ENCODE results near the gene ABCD1. TPM values are rescaled to one million over a fixed set of nuclear protein-coding genes. Genes with fewer than 3 reads are reported as not detected.

ABCD1 gene
- total and polyA plus RNA-seq, 9 of the 15 experiments (the other 6 are each of a cell fraction or from before 2014, with no cell fraction given): 0.07 to 6.9 (median 2.2) TPM

DNA sequence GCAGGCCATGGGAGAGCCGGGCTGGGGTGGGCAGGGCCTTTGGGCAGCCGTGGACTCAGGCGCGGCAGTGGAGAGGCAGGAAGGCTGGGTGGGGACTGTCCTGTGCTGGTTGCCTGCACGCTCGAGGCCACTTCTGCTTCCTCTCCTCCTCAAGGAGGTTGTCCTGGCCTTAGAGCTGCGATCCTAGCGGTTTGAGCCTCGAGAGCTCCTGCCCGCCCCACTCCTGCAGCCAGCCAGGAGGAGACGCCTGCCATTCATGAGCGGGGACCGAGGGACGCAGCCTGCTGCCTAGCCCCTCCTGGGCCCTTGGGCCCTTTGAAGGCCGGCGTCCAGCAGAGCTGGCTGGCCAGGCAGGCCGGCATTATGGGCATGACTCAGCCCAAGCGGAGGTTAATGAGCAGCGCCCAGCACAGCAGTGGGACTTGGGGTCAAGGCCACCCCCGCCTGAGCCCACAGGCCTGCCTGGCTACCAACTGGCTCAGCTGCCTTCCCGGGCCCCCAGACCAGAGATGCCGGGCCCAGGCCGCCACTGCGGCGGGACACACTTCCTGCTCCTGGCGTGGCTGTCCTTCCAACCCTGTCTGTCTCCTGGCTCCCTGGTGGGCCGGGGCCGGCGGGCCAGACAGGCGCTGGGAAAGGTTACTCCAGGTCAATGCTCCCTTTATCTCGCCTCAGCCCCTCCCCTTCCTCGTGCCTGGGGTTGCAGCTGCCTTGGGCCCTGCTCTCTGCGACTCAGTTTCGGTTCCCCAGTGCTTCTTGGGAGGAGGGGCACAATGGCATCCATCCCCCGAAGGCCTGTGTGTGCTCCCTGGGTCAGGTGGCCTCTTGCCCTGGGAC lies 1.8 kb downstream of the ABCD1 start (continued):
- TF ChIP-seq, protein P1, sequence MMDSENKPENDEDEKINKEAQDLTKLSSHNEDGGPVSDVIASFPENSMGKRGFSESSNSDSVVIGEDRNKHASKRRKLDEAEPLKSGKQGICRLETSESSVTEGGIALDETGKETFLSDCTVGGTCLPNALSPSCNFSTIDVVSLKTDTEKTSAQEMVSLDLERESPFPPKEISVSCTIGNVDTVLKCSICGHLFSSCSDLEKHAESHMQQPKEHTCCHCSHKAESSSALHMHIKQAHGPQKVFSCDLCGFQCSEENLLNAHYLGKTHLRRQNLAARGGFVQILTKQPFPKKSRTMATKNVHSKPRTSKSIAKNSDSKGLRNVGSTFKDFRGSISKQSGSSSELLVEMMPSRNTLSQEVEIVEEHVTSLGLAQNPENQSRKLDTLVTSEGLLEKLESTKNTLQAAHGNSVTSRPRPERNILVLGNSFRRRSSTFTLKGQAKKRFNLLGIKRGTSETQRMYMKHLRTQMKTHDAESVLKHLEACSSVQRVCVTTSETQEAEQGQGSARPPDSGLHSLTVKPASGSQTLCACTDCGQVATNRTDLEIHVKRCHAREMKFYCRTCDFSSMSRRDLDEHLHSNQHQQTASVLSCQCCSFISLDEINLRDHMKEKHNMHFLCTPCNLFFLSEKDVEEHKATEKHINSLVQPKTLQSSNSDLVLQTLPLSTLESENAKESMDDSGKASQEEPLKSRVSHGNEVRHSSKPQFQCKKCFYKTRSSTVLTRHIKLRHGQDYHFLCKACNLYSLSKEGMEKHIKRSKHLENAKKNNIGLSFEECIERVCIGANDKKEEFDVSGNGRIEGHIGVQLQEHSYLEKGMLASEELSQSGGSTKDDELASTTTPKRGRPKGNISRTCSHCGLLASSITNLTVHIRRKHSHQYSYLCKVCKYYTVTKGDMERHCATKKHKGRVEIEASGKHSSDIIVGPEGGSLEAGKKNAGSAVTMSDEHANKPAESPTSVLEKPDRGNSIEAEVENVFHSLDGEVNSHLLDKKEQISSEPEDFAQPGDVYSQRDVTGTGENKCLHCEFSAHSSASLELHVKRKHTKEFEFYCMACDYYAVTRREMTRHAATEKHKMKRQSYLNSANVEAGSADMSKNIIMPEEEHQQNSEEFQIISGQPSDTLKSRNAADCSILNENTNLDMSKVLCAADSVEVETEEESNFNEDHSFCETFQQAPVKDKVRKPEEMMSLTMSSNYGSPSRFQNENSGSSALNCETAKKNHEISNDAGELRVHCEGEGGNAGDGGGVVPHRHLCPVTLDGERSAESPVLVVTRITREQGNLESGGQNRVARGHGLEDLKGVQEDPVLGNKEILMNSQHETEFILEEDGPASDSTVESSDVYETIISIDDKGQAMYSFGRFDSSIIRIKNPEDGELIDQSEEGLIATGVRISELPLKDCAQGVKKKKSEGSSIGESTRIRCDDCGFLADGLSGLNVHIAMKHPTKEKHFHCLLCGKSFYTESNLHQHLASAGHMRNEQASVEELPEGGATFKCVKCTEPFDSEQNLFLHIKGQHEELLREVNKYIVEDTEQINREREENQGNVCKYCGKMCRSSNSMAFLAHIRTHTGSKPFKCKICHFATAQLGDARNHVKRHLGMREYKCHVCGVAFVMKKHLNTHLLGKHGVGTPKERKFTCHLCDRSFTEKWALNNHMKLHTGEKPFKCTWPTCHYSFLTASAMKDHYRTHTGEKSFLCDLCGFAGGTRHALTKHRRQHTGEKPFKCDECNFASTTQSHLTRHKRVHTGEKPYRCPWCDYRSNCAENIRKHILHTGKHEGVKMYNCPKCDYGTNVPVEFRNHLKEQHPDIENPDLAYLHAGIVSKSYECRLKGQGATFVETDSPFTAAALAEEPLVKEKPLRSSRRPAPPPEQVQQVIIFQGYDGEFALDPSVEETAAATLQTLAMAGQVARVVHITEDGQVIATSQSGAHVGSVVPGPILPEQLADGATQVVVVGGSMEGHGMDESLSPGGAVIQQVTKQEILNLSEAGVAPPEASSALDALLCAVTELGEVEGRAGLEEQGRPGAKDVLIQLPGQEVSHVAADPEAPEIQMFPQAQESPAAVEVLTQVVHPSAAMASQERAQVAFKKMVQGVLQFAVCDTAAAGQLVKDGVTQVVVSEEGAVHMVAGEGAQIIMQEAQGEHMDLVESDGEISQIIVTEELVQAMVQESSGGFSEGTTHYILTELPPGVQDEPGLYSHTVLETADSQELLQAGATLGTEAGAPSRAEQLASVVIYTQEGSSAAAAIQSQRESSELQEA (IDR thresholded peaks at IDR 0.05; ENCODE audit: low read depth): no peak
- TF ChIP-seq, protein P2, sequence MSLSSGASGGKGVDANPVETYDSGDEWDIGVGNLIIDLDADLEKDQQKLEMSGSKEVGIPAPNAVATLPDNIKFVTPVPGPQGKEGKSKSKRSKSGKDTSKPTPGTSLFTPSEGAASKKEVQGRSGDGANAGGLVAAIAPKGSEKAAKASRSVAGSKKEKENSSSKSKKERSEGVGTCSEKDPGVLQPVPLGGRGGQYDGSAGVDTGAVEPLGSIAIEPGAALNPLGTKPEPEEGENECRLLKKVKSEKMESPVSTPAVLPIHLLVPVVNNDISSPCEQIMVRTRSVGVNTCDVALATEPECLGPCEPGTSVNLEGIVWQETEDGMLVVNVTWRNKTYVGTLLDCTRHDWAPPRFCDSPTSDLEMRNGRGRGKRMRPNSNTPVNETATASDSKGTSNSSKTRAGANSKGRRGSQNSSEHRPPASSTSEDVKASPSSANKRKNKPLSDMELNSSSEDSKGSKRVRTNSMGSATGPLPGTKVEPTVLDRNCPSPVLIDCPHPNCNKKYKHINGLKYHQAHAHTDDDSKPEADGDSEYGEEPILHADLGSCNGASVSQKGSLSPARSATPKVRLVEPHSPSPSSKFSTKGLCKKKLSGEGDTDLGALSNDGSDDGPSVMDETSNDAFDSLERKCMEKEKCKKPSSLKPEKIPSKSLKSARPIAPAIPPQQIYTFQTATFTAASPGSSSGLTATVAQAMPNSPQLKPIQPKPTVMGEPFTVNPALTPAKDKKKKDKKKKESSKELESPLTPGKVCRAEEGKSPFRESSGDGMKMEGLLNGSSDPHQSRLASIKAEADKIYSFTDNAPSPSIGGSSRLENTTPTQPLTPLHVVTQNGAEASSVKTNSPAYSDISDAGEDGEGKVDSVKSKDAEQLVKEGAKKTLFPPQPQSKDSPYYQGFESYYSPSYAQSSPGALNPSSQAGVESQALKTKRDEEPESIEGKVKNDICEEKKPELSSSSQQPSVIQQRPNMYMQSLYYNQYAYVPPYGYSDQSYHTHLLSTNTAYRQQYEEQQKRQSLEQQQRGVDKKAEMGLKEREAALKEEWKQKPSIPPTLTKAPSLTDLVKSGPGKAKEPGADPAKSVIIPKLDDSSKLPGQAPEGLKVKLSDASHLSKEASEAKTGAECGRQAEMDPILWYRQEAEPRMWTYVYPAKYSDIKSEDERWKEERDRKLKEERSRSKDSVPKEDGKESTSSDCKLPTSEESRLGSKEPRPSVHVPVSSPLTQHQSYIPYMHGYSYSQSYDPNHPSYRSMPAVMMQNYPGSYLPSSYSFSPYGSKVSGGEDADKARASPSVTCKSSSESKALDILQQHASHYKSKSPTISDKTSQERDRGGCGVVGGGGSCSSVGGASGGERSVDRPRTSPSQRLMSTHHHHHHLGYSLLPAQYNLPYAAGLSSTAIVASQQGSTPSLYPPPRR (CRISPR knock-in tag; IDR thresholded peaks at IDR 0.05; ENCODE audit: borderline replicate concordance): no peak
- TF ChIP-seq KDM2B (CRISPR knock-in tag; IDR thresholded peaks at IDR 0.05): no peak
- TF ChIP-seq MED1 (CRISPR knock-in tag; IDR thresholded peaks at IDR 0.05; ENCODE audit: borderline replicate concordance): no peak
- 0 out of 2 replicates have a peak, but pooled peaks have one; percentile 42 for TF ChIP-seq MYNN (IDR thresholded peaks at IDR 0.05)
- no peak for TF ChIP-seq MYNN (CRISPR knock-in tag; IDR thresholded peaks at IDR 0.05)
- TF ChIP-seq, protein P3, sequence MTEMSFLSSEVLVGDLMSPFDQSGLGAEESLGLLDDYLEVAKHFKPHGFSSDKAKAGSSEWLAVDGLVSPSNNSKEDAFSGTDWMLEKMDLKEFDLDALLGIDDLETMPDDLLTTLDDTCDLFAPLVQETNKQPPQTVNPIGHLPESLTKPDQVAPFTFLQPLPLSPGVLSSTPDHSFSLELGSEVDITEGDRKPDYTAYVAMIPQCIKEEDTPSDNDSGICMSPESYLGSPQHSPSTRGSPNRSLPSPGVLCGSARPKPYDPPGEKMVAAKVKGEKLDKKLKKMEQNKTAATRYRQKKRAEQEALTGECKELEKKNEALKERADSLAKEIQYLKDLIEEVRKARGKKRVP (CRISPR knock-in tag; IDR thresholded peaks at IDR 0.05): no peak
- TF ChIP-seq SREBF1 (IDR thresholded peaks at IDR 0.05; ENCODE audit: borderline replicate concordance, low read depth, low read length): no peak
- 0 out of 2 replicates have a peak, but pooled peaks have one; percentile 20 for TF ChIP-seq GABPB1 (CRISPR knock-in tag; IDR thresholded peaks at IDR 0.05)
- TF ChIP-seq JUN (IDR thresholded peaks at IDR 0.05; ENCODE audit: borderline replicate concordance, low read depth, low read length): no peak
- no peak for TF ChIP-seq JUN (CRISPR knock-in tag; IDR thresholded peaks at IDR 0.05; ENCODE audit: borderline replicate concordance)
- peak; percentile 76 for TF ChIP-seq L3MBTL2 (IDR thresholded peaks at IDR 0.05)
- TF ChIP-seq RNF2 (IDR thresholded peaks at IDR 0.05): peak; percentile 55
- TF ChIP-seq ZBTB1 (CRISPR knock-in tag; IDR thresholded peaks at IDR 0.05; ENCODE audit: borderline replicate concordance, low read depth): no peak
